ENCODE results near the gene PAX9. TPM values are rescaled to one million over a fixed set of nuclear protein-coding genes. Genes with fewer than 3 reads are reported as not detected.

Gene PAX9
- total RNA-seq, 1 donor from 2014 or later: 1.2 TPM

- Mint-ChIP-seq H3K36me3 (ENCODE audit: low read depth, unreplicated experiment) (no peaks in the 10 kb centered on the region), H3K9me3 (ENCODE audit: unreplicated experiment) (peaks cover 5% of the 10 kb centered on the region), H3K27ac (ENCODE audit: unreplicated experiment) (no peak overlapping the region), H3K4me3 (ENCODE audit: unreplicated experiment) (no peak overlapping the region), H3K4me1 (ENCODE audit: low read depth, unreplicated experiment) (peaks cover 3% of the 10 kb centered on the region), H3K27me3 (ENCODE audit: low read depth, unreplicated experiment) (peaks cover 2% of the 10 kb centered on the region)
- H4K20me1 ChIP-seq (ENCODE audit: insufficient read depth, low read length): no peaks in the 10 kb centered on the region
- H3K4me1 ChIP-seq (ENCODE audit: insufficient read depth, low read length): no peaks in the 10 kb centered on the region
- H3K79me2 ChIP-seq (ENCODE audit: insufficient read depth, low read length): no peaks in the 10 kb centered on the region
- no peak for FAIRE-seq
- TF ChIP-seq CTCF (IDR thresholded peaks at IDR 0.05; ENCODE audit: insufficient read depth, low read depth, low read length): no peak
- no peak for TF ChIP-seq EZH2 (IDR thresholded peaks at IDR 0.05; ENCODE audit: insufficient read depth, low read length)
- no peak overlapping the region for H3K4me2 ChIP-seq (ENCODE audit: low read length)
- no peak overlapping the region for H3K4me3 ChIP-seq (ENCODE audit: insufficient read depth, low read depth, low read length)
- H3K27ac ChIP-seq (ENCODE audit: low read depth, low read length): no peak overlapping the region
- DNase-seq (ENCODE audit: low read depth): no peak
- no peak overlapping the region for H2AFZ ChIP-seq (ENCODE audit: low read depth, low read length)
- H3K36me3 ChIP-seq (ENCODE audit: insufficient read depth, low read length): no peaks in the 10 kb centered on the region
- H3K9ac ChIP-seq (ENCODE audit: low read length): no peak overlapping the region
- no peaks in the 10 kb centered on the region for H3K27me3 ChIP-seq (ENCODE audit: insufficient read depth, low read length)
- H3K9me3 ChIP-seq (ENCODE audit: insufficient read depth, low read depth, low read length): no peaks in the 10 kb centered on the region
Observed at GRCh38 chr14:36683083-36683724, 21.5 kb downstream of the PAX9 start.

- FAIRE-seq: no peak
- peaks cover 3% of the 10 kb centered on the region for H3K4me1 Mint-ChIP-seq (ENCODE audit: low read depth, unreplicated experiment)
- DNase-seq (ENCODE audit: low read depth): no peak
Observed at GRCh38 chr14:36684946-36685345, 23.3 kb downstream of the PAX9 start.

More at GRCh38 chr14:36684946-36685345, 23.3 kb downstream of the PAX9 start:
- no peak overlapping the region for H2AFZ ChIP-seq (ENCODE audit: low read depth, low read length)
- no peaks in the 10 kb centered on the region for H4K20me1 ChIP-seq (ENCODE audit: insufficient read depth, low read length)
- TF ChIP-seq EZH2 (IDR thresholded peaks at IDR 0.05; ENCODE audit: insufficient read depth, low read length) (no peak), CTCF (IDR thresholded peaks at IDR 0.05; ENCODE audit: insufficient read depth, low read depth, low read length) (no peak)
- no peaks in the 10 kb centered on the region for H3K36me3 Mint-ChIP-seq (ENCODE audit: low read depth, unreplicated experiment)
- no peak overlapping the region for H3K27ac Mint-ChIP-seq (ENCODE audit: unreplicated experiment)
- H3K9ac ChIP-seq (ENCODE audit: low read length): no peak overlapping the region
- H3K4me2 ChIP-seq (ENCODE audit: low read length): no peak overlapping the region
- H3K9me3 ChIP-seq (ENCODE audit: insufficient read depth, low read depth, low read length): no peaks in the 10 kb centered on the region
- no peaks in the 10 kb centered on the region for H3K4me1 ChIP-seq (ENCODE audit: insufficient read depth, low read length)
- no peak overlapping the region for H3K4me3 Mint-ChIP-seq (ENCODE audit: unreplicated experiment)
- no peak overlapping the region for H3K27ac ChIP-seq (ENCODE audit: low read depth, low read length)
- H3K79me2 ChIP-seq (ENCODE audit: insufficient read depth, low read length): no peaks in the 10 kb centered on the region
- H3K4me3 ChIP-seq (ENCODE audit: insufficient read depth, low read depth, low read length): no peak overlapping the region
- H3K27me3 ChIP-seq (ENCODE audit: insufficient read depth, low read length): no peaks in the 10 kb centered on the region
- peaks cover 2% of the 10 kb centered on the region for H3K27me3 Mint-ChIP-seq (ENCODE audit: low read depth, unreplicated experiment)
- no peaks in the 10 kb centered on the region for H3K36me3 ChIP-seq (ENCODE audit: insufficient read depth, low read length)
- peaks cover 5% of the 10 kb centered on the region for H3K9me3 Mint-ChIP-seq (ENCODE audit: unreplicated experiment)
